SH-SY5Y (cell line): ENCODE results near the gene BACH2.

Source experiments
- GATA2 ChIP-seq: IDR thresholded peaks from 2 replicates; pipeline ENCODE4 v1.6.1; 2011; ENCODE audit warnings: mild to moderate bottlenecking, low read depth, low read length
- GATA3 ChIP-seq: IDR thresholded peaks from 2 replicates; pipeline ENCODE4 v1.6.1; 2011; ENCODE audit warnings: low read depth, mild to moderate bottlenecking, low read length, moderate library complexity

DNA sequence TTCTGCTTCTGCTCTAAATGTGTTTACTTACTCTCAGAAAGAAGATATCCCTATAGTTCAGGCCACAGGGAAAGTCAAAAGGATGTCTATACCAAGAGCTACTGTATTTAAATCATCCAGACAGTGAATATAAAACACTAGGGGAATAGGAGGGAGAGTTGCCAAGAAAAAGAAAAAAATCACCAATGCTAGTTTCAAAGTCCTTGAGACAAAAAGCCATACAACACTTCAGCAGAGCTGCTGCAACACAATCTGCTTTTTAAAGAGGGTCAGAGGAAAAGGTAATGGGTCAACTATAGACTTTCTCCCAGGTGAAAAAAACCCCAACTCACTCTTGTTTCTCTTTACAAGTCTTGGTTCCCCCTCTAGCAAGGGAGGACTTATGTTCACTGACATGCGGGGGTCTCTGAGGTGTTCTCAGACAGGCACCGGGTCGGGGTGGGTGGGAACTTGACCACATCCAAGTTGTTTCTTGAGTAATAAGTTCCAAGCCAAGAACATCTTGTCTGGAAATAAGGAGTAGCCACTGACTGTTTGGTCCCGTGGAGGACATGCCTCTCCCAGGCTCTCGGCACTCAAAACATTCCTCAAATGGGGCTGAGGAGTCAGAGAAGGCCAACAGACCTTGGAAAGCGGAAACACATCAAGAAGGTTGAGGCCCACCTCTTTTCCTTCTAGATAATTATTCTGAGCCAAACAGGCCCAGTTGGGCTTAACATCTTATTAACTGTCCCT lies 354.7 kb downstream of the BACH2 start:
- TF ChIP-seq GATA2 (no peak), GATA3 (no peak)
